GDM1 (cell line): ENCODE measurements around the gene LIPN.
A peak's percentile ranks its signal among the peaks of the same experiment; 100 is the strongest.

Experiments
- DNase-seq: peaks from one replicate; lab custom pipeline; 2025; lab: John Stamatoyannopoulos, UW

Gene LIPN

GRCh38 chr10:88783724-88784123, 23.9 kb downstream of the LIPN start:
- no peak for DNase-seq

- DNase-seq: no peak
These were observed 26.4 kb downstream of the LIPN start for GRCh38 chr10:88786032-88786770.

- DNase-seq: no peak
These were observed 27.6 kb downstream of the LIPN start for GRCh38 chr10:88787463-88787862.

GRCh38 chr10:88788924-88789323, 29.1 kb downstream of the LIPN start:
- DNase-seq: no peak

GRCh38 chr10:88791924-88792323, 32.1 kb downstream of the LIPN start:
- DNase-seq: no peak

GRCh38 chr10:88792661-88793060, 32.8 kb downstream of the LIPN start:
- no peak for DNase-seq

- no peak for DNase-seq
These were observed 34.0 kb downstream of the LIPN start for GRCh38 chr10:88793712-88794299.

- no peak for DNase-seq
These were observed 34.9 kb downstream of the LIPN start for GRCh38 chr10:88794731-88795130.

- no peak for DNase-seq
These were observed 40.6 kb downstream of the LIPN start for GRCh38 chr10:88800152-88801125.

GRCh38 chr10:88802523-88803285, 42.9 kb downstream of the LIPN start, which contains the start of gene LIPM:
LIPM (plus strand) TSS chr10:88802730; CDS start chr10:88802897, 167 bp downstream.
- DNase-seq: no peak

- DNase-seq: no peak
These were observed 43.8 kb downstream of the LIPN start for GRCh38 chr10:88803641-88804040.

GRCh38 chr10:88804083-88804812, 44.4 kb downstream of the LIPN start:
- DNase-seq: no peak

GRCh38 chr10:88805361-88805760, 45.5 kb downstream of the LIPN start:
- no peak for DNase-seq

- no peak for DNase-seq
These were observed 46.1 kb downstream of the LIPN start for GRCh38 chr10:88805924-88806323.

GRCh38 chr10:88809621-88810020, 49.8 kb downstream of the LIPN start:
- DNase-seq: no peak

GRCh38 chr10:88810196-88810961, 50.6 kb downstream of the LIPN start:
- peak; percentile 20 for DNase-seq

- DNase-seq: no peak
These were observed 53.4 kb downstream of the LIPN start for GRCh38 chr10:88813200-88813599.

- no peak for DNase-seq
These were observed 59.5 kb downstream of the LIPN start for GRCh38 chr10:88819290-88819689.

GRCh38 chr10:88820748-88821401, 61.1 kb downstream of the LIPN start:
- DNase-seq: no peak

- DNase-seq: no peak
These were observed 66.6 kb downstream of the LIPN start for GRCh38 chr10:88826388-88826787.
